Mucosa of rectum (tissue), 2 donors: ENCODE measurements around the gene LCP1.

Source experiments
- H3K27ac ChIP-seq, 2 donors: one replicate each; pipeline ENCODE4 v1.7.0; 2013; ENCODE audit warnings: inconsistent platforms in 2 of 2, low read depth in 2 of 2, low read length in 2 of 2
- H3K27me3 ChIP-seq, 2 donors: one replicate each; pipeline ENCODE4 v1.7.0; 2013; ENCODE audit warnings: low read length in 2 of 2; ENCODE audit not compliant: control insufficient read depth in 2 of 2, insufficient read depth in 2 of 2
- H3K36me3 ChIP-seq, 2 donors: one replicate each; pipeline ENCODE4 v1.7.0; 2013; ENCODE audit warnings: low read length in 2 of 2; ENCODE audit not compliant: control insufficient read depth in 2 of 2, insufficient read depth in 2 of 2
- H3K4me1 ChIP-seq, 2 donors: one replicate each; pipeline ENCODE4 v1.7.0; 2013; ENCODE audit warnings: low read length in 2 of 2, mild to moderate bottlenecking in 1 of 2; ENCODE audit not compliant: control insufficient read depth in 2 of 2, insufficient read depth in 2 of 2
- H3K4me3 ChIP-seq, 2 donors: one replicate each; pipeline ENCODE4 v1.7.0; 2013; ENCODE audit warnings: low read length in 2 of 2
- H3K9ac ChIP-seq, 2 donors: one replicate each; pipeline ENCODE4 v1.7.0; 2013; ENCODE audit warnings: low read length in 2 of 2, low read depth in 1 of 2, mild to moderate bottlenecking in 1 of 2
- H3K9me3 ChIP-seq, 2 donors: one replicate each; pipeline ENCODE4 v1.7.0; 2013; ENCODE audit warnings: low read length in 2 of 2; ENCODE audit not compliant: control insufficient read depth in 2 of 2
- donor health status: healthy.
- donor health status: Normal muscosa, but diverticular disease.

LCP1 gene

DNA sequence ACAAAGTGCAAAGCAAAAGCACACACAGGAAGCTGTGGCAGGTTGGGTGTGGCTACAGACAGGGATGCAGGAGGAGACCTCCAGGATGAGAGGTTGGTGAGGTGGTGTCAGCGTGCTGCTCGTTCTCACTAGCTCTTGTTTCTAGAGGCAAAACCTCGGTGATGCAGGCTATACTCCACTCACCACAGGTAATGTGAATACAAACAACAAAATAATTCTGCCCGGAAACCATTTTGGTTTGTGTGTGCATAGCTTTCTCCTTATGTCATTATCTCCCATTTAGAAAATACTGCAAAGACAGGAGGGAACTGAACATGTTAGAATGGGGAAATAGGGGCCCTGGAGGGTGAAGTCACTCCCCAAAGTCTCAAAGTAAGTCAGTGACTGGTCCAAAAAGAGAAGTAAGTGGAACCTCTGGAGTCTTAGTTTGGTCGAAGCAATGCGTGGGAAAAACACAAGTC is 9.4 kb downstream of the LCP1 start:
- H3K27me3 ChIP-seq: peaks cover 0 to 3% of the 10 kb centered on the region in 2 donors
- H3K27ac ChIP-seq: peak overlapping the region in 1 of 2 donors; percentile 18
- peaks cover 8 to 12% of the 10 kb centered on the region in 2 donors for H3K4me1 ChIP-seq
- H3K36me3 ChIP-seq: no peaks in the 10 kb centered on the region
- no peak overlapping the region for H3K4me3 ChIP-seq
- H3K9me3 ChIP-seq: no peaks in the 10 kb centered on the region
- H3K9ac ChIP-seq: no peak overlapping the region

DNA sequence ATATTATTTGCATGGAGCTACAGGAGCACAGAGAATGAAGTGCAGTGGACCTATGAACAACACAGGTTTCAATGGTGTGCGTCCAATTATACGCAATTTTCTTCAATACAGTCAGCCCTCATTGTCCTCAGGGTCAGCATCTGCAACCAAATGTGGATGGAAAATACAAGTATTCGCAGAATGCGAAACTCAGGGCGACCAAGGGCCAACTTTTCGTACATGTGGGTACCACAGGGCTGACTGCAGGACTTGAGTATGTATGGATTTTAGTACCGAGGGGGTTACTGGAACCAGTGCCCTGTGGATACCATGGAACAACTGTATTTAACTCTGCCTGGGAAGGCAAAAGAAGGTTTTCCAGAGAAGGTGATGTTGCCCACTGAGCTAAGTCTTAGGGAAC is 10.2 kb downstream of the LCP1 start:
- Histone ChIP-seq H3K27me3 (peaks cover 0 to 3% of the 10 kb centered on the region in 2 donors), H3K27ac (peak overlapping the region in 1 of 2 donors; percentile 26), H3K4me3 (no peak overlapping the region), H3K9ac (no peak overlapping the region), H3K4me1 (peaks cover 8 to 13% of the 10 kb centered on the region in 2 donors), H3K36me3 (no peaks in the 10 kb centered on the region), H3K9me3 (no peaks in the 10 kb centered on the region)

DNA sequence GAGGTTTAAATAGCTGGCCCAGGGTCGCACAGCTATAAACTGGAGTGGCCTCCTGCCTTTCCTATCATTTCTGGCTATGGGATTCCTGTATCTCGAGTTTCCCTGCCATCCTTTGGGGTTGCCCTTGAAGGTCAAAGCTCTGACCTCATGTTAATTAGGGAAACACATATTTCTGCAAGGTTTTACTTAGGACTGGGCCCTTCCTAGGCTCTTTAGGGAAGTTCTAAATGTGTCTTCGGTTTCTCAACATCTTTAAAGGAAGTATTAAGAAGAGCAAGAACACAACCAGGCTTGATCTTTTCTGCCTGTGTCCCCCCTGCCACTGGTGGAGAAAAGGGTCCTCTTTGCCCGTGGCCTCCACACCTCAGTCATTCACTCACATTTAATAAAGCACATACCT is 10.8 kb downstream of the LCP1 start:
- Histone ChIP-seq H3K9ac (no peak overlapping the region), H3K36me3 (no peaks in the 10 kb centered on the region), H3K27me3 (peaks cover 0 to 3% of the 10 kb centered on the region in 2 donors), H3K9me3 (no peaks in the 10 kb centered on the region), H3K4me3 (peak overlapping the region in 1 of 2 donors; percentile 40), H3K27ac (peak overlapping the region in 1 of 2 donors; percentile 26), H3K4me1 (peaks cover 8 to 13% of the 10 kb centered on the region in 2 donors)

DNA sequence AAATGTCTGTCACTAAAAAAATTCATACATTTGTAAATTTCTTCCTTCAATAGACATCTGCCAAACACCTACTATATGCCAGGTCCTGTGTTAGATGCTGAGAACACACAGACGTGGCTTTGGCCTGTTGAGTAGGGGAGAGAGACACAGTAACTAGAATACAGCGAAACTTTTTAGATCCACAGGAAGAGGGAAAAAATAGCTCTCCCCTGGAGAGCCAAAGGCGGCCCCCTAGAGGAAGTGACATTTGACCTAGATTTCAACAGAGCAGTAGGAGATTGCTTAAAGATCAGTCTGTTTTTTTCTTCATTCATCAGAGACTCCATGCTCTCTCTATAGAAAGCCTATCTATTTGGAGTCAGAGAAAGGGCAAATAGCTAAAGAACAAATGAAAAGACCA is 11.3 kb downstream of the LCP1 start:
- Histone ChIP-seq H3K27ac (peak overlapping the region in 1 of 2 donors; percentile 26), H3K9ac (no peak overlapping the region), H3K4me1 (peaks cover 8 to 13% of the 10 kb centered on the region in 2 donors)

DNA sequence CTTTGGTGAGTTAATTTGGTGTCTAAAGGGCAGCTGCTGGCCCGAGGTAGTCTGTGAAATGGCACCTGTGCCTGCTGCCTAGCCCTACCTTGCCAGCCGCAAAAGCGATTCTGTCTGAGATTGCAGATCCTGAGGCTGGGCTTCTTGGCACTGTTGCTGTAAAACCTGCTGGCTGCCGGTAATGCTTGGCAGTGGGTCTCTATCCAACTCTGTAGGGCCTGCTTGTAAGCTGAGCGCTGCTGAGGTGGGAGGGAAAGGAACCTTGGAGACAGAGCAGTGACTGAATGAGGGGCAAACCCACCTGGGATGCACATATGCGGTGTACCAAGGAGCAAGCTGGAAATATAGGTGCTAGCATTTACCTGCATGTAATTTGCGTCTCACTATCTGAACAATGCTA is 11.7 kb downstream of the LCP1 start:
- no peak overlapping the region for H3K9ac ChIP-seq
- H3K4me1 ChIP-seq: peaks cover 6 to 16% of the 10 kb centered on the region in 2 donors
- no peak overlapping the region for H3K27ac ChIP-seq
- H3K36me3 ChIP-seq: no peaks in the 10 kb centered on the region
- no peak overlapping the region for H3K4me3 ChIP-seq
- no peaks in the 10 kb centered on the region for H3K9me3 ChIP-seq
- H3K27me3 ChIP-seq: peaks cover 0 to 3% of the 10 kb centered on the region in 2 donors

More for the DNA sequence above, 11.3 kb downstream of the LCP1 start:
- Histone ChIP-seq H3K27me3 (peaks cover 0 to 3% of the 10 kb centered on the region in 2 donors), H3K4me3 (peak overlapping the region in 1 of 2 donors; percentile 40), H3K9me3 (no peaks in the 10 kb centered on the region), H3K36me3 (no peaks in the 10 kb centered on the region)

DNA sequence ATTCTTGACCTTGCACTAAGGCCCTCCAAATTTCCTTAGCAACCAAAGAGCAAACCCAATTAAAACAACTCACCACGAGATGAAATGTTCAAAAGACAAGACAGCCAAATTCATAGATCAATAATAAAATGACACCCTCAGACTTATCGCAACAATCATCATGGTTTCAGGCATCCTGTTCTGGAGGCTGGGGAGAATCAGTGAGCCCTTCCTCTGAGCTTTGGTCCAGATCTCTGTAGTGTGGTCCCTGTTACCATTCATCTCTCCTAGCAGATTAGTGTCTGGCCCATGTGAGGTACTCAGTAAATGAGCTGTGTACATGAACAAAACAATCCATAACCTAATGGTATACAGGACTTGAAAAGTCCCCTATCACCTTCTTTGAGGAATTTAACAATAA is 12.2 kb downstream of the LCP1 start:
- Histone ChIP-seq H3K36me3 (no peaks in the 10 kb centered on the region), H3K9me3 (no peaks in the 10 kb centered on the region), H3K4me1 (peaks cover 3 to 16% of the 10 kb centered on the region in 2 donors), H3K27me3 (peaks cover 0 to 3% of the 10 kb centered on the region in 2 donors), H3K9ac (no peak overlapping the region), H3K4me3 (no peak overlapping the region), H3K27ac (no peak overlapping the region)

DNA sequence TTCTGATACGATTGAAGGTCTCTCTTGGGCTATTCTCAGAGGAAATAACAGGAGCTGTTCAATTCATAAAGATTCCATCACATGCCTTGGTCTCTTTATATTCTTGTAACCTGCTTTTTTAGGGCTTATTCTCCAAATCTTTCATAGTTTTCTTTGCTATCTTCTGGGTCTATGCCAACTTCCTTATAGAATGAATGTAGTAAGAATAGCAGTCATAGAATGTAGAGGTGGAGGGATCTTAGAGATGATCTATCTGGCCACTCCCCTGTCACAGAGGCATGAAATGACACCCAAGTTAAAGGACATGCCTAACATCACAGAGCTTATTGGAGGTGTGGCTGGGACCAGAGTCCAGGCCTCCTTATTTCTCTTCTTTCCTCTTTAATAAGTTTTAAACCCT is 13.2 kb downstream of the LCP1 start:
- peaks cover 0 to 3% of the 10 kb centered on the region in 2 donors for H3K27me3 ChIP-seq
- H3K9ac ChIP-seq: no peak overlapping the region
- H3K4me3 ChIP-seq: no peak overlapping the region
- no peak overlapping the region for H3K27ac ChIP-seq
- peaks cover 3 to 15% of the 10 kb centered on the region in 2 donors for H3K4me1 ChIP-seq
- H3K9me3 ChIP-seq: no peaks in the 10 kb centered on the region
- no peaks in the 10 kb centered on the region for H3K36me3 ChIP-seq

DNA sequence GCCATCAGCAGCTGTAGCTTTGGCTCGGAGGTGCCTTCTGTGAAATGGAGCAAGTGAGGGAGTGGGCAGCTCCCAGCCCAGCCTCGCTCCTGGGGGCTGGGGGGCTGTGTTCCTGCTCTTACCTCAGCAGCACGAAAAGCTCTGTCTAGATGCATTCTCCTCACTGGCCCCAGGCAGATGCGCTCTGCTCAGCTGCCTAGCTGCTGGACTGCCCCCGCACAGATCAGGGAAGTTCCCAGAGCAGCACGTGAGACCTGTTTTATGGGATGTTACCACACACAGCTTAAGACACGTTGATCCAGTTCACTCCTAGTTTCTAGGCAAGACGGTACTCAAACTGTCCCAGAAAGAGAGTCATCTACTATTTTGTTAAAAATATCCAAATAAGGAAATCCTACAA is 13.6 kb downstream of the LCP1 start:
- Histone ChIP-seq H3K4me3 (peak overlapping the region in 1 of 2 donors; percentile 29), H3K4me1 (peaks cover 3 to 12% of the 10 kb centered on the region in 2 donors), H3K9ac (no peak overlapping the region), H3K27ac (peak overlapping the region; percentile 4 to 26), H3K9me3 (no peaks in the 10 kb centered on the region), H3K27me3 (no peaks in the 10 kb centered on the region), H3K36me3 (no peaks in the 10 kb centered on the region)

DNA sequence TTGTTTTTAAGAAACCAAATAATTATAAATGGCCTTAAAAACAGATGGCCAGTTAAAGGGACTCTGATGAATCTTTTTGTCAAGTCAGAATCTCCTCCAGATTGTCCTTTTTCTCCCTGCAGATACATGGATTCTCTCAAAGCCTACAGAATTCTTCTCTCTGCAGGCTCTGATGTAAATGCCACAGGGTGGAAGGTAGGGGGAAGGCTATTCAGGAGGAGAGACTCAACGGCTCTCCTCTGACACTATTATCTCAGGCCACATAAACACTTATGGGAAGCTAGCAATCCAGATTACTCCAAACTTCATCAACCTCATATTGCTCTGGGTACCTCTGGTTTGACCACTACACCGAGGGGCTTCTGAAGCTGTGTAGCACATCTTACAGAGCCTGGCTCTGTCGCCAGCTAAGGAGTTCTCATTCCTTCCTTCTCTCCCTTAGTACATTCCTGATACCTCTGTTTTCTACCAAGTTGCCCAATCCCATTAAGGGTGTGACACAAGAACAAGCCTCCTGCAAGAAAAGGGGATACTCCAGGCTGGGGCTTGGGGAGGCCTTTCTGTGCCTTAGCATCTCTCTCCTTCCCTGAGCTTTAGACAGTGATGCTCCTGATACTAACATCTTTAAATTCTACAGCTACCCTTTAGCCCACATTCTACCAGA is 14.9 kb downstream of the LCP1 start:
- H3K9me3 ChIP-seq: no peaks in the 10 kb centered on the region
- H3K9ac ChIP-seq: no peak overlapping the region
- no peak overlapping the region for H3K27ac ChIP-seq
- no peak overlapping the region for H3K4me3 ChIP-seq
- peaks cover 3 to 12% of the 10 kb centered on the region in 2 donors for H3K4me1 ChIP-seq
- H3K27me3 ChIP-seq: no peaks in the 10 kb centered on the region
- no peaks in the 10 kb centered on the region for H3K36me3 ChIP-seq

DNA sequence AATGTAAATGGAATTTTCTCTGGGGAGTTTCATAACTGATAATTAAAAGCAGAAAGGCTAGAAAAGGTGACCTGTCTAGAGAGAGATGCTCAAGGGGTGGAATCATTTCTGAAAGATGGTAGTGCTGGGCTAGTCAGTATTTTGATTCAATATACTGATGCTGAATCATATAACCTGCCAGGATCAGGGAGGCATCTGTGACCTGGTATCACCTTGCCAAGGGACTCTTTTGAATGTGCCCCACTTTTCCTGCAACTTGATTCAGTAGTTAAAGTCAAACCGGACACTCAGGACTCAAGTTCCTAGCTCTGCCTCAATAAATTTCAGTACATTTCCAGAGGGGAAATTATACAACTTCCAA is 15.8 kb downstream of the LCP1 start:
- Histone ChIP-seq H3K9ac (no peak overlapping the region), H3K36me3 (no peaks in the 10 kb centered on the region), H3K27ac (no peak overlapping the region), H3K9me3 (no peaks in the 10 kb centered on the region), H3K4me1 (peaks cover 2 to 12% of the 10 kb centered on the region in 2 donors), H3K27me3 (no peaks in the 10 kb centered on the region), H3K4me3 (no peak overlapping the region)
